GM12801 (cell line): ENCODE measurements around the gene TMEM117.

ENCODE experiments used
- CTCF ChIP-seq: IDR thresholded peaks from one replicate; pipeline ENCODE4 v1.5.1; 2011; ENCODE audit warnings: control low read depth; ENCODE audit not compliant: insufficient read length; ENCODE audit errors: extremely low read depth

The TMEM117 gene

GRCh38 chr12:44157359-44157758, 321.5 kb downstream of the TMEM117 start:
- TF ChIP-seq CTCF = no peak

DNA sequence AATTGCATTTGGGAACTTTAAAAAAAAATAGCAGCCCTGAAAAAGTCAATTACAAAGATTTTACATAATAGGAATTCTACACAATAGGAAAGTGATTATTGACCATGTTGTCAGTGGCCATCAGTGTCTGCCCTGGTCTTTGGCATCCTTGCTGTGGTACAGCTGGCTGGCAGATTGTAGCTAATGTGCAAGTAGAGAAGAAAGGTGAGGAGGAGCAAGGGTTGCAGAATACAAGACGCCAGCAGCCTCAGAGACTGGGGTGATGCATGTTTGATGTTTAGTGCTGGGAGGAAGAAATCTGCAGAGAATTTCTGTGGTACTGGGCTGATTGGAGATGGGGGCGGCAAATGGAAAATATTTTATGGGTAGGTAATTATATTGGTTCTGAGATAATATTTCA, 322.9 kb downstream of the TMEM117 start:
- no peak for TF ChIP-seq CTCF

- TF ChIP-seq CTCF = no peak
These were observed 323.3 kb downstream of the TMEM117 start for GRCh38 chr12:44159216-44159615.

- no peak for TF ChIP-seq CTCF
These were observed 324.0 kb downstream of the TMEM117 start for GRCh38 chr12:44159862-44160261.

- TF ChIP-seq CTCF = no peak
These were observed 327.1 kb downstream of the TMEM117 start for GRCh38 chr12:44162961-44163360.

- no peak for TF ChIP-seq CTCF
These were observed 338.2 kb downstream of the TMEM117 start for GRCh38 chr12:44174053-44174452.

GRCh38 chr12:44184499-44185206, 348.8 kb downstream of the TMEM117 start:
- TF ChIP-seq CTCF = no peak
